AG09319 (cell line): ENCODE results near the gene MYO7A.

ENCODE experiments used
- DNase-seq: peaks from one replicate; pipeline ENCODE4 v3.0.0-alpha.2; 2010; ENCODE audit warnings: low read depth; ENCODE audit errors: extremely low read depth
- CTCF ChIP-seq: IDR thresholded peaks from 2 replicates; pipeline ENCODE4 v1.5.1; 2011; ENCODE audit warnings: low read depth, mild to moderate bottlenecking, inconsistent platforms, low read length, moderate library complexity

Gene MYO7A

DNA sequence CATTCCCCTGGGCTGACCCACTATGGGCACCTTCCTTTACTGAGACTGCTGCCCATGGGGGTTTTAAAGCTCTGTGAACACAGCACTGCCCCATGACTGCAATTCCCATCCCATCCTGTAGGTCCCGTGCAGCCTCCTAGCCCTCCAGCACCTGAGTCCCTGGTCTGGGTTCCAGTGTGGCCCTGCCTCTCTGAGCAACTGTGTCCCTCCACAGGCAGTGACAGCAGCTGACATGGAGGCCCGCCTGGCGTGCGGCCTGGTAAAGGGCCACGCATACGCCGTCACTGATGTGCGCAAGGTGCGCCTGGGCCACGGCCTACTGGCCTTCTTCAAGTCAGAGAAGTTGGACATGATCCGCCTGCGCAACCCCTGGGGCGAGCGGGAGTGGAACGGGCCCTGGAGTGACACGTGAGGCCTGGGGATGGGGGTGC is 12.8 kb upstream of the MYO7A start:
- no peak for DNase-seq
- no peak; the same call in 1 of the 2 replicates for TF ChIP-seq CTCF

DNA sequence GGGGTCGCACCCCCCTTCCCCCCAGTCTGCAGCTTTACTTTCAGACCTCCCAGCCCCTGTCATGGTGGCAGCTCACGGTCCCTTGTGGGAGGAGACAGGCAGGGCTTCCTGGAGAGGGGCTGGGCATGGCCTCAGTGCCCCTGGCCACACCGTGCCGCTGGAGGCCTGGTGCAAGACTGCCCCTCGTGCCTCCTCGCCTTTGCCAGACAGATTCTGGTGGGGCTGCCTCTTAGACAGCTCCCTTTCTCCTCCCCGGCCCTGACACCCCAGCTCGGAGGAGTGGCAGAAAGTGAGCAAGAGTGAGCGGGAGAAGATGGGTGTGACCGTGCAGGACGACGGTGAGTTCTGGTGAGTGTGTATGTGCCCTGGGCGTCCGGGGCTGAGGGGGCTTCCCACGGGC is 12.1 kb upstream of the MYO7A start:
- TF ChIP-seq CTCF: no peak
- DNase-seq: no peak

- no peak for DNase-seq
- TF ChIP-seq CTCF: no peak
These were observed 10.6 kb upstream of the MYO7A start for GRCh38 chr11:77117492-77117891.

DNA sequence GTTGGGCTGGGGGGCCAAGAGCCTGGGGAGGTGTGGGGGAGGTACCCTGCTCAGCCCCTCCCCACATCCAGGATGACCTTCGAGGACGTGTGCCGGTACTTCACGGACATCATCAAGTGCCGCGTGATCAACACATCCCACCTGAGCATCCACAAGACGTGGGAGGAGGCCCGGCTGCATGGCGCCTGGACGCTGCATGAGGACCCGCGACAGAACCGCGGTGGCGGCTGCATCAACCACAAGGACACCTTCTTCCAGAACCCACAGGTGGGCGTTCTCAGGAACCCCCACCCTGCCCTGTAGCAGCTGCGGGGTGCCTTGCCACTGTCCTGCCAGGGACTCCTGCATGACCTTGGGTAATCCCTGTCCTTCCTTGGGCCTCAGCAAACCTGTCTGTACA is 10.0 kb upstream of the MYO7A start:
- TF ChIP-seq CTCF: no peak
- DNase-seq: no peak

DNA sequence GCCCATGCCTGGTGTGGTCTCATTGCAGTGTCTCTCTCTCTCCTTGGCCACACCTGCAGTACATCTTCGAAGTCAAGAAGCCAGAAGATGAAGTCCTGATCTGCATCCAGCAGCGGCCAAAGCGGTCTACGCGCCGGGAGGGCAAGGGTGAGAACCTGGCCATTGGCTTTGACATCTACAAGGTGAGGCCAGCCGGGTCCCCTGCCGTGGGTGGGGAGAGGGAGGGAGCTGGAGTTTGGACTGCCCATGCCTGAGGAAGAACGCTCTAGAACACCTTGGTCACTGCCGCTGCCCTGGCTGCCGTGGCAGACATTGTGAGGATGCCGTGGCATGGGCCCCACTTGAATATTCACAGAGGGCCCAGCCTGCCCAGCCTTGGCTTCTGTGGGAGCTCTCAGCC is 9.1 kb upstream of the MYO7A start:
- DNase-seq: no peak
- no peak for TF ChIP-seq CTCF

GRCh38 chr11:77119531-77119936 is 8.5 kb upstream of the MYO7A start:
- TF ChIP-seq CTCF: no peak
- no peak for DNase-seq

DNA sequence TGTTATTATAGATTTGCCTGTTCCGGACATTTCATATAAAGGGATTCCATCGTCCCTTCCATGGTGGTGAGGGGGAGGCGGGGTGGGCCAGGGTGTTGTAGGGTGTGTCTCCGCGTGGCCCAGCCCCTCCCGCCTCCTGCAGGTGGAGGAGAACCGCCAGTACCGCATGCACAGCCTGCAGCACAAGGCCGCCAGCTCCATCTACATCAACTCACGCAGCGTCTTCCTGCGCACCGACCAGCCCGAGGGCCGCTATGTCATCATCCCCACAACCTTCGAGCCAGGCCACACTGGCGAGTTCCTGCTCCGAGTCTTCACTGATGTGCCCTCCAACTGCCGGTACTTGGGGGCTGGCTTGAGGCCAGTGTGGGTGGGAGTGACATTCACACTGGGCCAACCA is 7.5 kb upstream of the MYO7A start:
- no peak for DNase-seq
- no peak for TF ChIP-seq CTCF
